GM21423 (cell line): ENCODE results near the gene CRB3.
"Not testable (repeated sequence)": the region's sequence is repeated elsewhere in the genome, so short reads cannot be mapped to it uniquely, and the experiment has no call there.

Experiments used
- ATAC-seq: cut with Tn5 transposase; IDR thresholded peaks from one replicate; pipeline ENCODE4 v1.9.1; 2021; ENCODE audit warnings: mild to moderate bottlenecking, moderate library complexity; ENCODE audit not compliant: unreplicated experiment

The CRB3 gene

DNA sequence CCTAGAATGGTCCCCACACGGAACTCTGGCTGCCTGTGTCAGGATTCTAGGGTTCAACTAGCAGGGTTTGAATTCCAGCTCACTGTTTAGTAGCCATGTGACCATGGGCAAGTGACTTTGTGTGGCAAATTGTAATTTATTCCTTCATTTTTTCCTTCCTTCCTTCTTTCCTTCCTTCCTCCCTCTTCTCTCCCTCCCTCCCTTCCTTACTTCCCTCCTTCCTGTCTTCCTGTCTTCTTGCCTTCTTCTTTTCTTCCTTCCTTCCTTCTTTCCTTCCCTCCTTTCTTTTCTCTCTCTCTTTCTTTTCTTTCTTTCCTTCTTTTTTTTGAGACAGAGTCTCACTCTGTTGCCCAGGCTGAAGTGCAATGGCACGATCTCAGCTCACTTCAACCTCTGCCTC, 26.1 kb downstream of the CRB3 start:
- no peak for ATAC-seq

DNA sequence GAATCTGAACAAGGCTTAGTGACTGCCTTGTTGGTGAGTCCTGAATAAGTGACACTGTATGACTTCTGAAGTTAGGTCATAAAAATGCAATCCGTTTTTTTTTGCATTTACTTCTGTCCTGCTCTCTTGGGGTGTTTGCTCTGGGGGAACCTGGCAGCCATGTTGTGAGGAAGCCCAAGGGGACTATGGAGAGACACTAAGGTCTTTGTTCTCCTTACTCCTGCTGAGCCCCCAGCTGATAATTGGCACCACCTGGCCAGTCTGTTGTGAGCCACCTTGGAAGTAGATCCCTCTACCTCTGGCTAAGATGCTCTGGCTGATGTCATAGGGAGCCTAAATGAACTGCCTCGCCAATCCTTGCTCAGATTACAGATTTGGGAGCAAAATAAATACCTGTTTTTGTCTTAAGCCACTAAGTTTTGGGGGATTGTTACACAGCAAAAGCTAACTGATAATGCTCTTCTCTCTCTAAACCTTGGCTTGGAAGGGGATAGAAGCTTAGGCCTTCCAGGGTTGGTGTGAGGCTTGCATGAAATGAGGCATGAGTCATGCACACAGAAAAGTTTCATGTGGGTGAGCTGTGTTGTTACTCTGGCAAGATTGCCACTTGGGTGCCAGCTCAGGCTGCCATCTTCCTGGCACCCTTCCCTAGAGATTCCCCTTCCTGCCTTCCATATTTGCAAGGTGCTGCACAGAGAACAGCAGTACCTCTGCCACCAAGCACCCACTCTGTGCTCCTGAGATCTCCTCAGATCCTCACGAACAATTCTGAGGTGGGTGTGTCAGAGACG, 27.9 kb downstream of the CRB3 start:
- no peak for ATAC-seq

- ATAC-seq = no peak
Measured at GRCh38 chr19:6494438-6495036, 30.5 kb downstream of the CRB3 start.

DNA sequence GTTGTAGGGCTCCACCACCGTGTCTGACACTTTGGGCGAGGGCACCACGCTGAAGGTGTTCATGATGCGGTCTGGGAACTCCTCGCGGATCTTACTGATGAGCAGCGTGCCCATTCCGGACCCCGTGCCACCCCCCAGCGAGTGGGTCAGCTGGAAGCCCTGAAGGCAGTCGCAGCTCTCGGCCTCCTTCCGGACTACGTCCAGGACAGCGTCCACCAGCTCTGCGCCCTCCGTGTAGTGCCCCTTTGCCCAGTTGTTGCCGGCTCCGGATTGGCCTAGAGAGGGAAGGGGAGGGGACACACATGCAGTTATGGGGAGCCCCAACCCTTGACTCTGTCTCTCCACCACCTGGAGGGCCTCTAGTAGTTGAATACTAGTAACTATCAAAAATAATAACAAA, 31.9 kb downstream of the CRB3 start:
- ATAC-seq = no peak

- no peak for ATAC-seq
Measured at GRCh38 chr19:6498294-6499036, 34.4 kb downstream of the CRB3 start.

DNA sequence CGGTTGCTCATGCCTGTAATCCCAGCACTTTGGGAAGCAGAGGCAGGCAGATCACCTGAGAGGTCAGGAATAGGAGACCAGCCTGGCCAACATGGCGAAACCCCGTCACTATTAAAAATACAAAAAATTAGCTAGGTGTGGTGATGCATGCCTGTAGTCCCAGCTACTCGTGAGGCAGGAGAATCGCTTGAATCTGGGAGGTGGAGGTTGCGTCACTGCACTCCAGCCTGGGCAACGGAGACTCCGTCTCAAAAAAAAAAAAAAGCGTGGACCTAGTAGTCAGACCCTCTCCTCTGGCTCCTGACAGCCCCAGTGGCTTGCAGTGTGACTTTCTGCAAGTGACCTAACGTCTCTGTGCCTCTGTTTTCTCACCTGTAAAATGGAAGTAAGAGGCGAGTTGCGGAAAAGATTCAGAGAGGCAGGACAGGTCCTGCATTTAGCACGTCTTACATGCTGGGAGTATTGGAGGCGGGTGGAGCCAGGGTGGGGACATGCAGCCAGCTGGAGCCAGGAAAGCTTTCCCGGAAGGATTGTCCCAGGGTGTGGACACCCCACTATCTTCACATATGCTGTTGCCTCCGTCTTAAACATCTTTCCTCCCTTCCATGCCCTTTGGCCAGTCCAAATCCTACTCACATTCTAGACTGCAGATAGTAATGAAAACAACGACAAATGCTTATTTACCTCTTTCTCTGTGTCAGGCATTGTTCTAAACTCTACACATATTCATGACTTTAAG, 35.1 kb downstream of the CRB3 start:
- ATAC-seq = no peak

DNA sequence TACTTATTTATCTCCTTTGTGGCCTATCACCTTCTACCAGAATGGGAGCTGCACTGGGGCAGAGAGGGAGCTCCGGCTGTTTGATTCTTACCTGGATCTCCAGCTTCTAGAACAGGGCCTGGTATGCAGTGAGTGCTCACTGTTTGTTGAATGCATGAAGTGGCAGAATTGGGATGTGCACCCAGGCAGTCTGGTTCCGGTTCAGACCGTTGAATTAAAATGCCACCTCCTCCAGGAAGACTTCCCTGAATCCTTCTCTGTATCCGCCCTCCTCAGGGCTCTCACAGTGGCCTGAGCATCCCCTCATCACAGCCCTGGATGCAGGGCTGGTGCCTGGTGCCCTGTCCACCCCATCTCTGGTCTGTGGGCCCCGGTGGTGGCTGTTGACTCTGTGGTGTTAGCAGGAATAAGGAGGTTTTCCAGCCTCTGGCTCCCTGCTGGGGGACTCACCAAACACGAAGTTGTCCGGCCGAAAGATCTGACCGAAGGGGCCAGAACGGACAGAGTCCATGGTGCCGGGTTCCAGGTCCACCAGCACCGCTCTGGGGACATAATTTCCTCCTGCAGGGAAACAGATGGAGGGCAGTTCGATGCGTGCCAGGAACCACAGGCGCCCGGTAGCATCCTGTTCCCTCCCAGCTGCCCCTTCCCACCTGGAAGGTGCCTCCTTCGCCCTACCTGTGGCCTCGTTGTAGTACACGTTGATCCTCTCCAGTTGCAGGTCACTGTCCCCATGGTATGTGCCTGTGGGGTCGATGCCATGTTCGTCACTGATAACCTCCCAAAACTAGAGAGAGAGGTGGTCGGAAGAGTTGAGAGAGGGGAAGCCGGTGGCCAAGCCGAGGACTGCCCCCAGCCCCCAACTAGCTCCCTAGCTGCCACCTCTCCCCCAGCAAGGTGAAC, 37.0 kb downstream of the CRB3 start:
- ATAC-seq = no peak

DNA sequence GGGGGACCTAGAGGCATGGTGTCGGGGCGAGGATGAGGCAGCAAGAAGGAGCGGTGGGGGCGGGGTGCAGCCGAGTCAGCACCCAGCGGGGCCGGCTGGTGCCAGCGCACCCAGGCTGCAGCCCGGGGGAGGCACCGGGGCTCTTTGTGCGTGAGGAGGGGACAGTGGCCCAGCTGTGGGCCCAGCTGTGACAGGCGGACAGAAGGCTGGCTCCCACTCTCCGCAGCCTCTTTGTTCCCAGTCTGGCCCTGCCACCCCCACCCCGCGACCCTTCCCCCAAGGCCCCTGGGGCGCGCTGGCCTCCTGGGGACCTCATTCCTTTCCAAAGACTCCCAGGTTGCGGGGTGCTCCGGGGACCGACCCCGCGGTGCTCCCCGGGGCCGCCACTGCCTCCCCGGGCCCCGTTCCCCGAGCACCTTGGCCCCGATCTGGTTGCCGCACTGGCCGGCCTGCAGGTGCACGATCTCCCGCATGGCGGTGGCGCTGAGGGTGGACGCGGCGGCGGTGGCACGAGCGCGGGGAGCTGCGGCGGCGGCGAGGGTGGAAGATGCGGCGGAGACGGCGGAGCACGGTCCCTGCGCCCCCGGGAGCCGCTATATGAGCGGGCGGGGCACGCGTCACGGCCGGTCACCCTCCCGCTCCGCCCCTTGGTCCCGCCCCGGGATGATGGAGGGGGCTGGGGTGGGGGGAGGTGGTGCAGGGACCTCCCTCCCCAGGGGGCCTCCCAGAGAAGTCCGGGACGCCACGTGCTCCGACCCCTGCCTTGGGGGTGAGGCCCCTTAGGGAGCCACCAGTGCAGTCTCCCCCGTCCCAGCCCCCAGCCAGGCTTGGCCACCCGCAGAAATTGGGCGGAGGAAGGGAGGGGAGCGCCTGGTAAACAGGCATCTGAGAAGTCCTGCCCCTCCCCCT, 37.9 kb downstream of the CRB3 start, which contains the start of gene TUBB4A:
TSS of gene TUBB4A (minus strand) at position 570 of the 909 bp plus-strand sequence. CDS start at position 473, 97 bp downstream.
- ATAC-seq = no peak

GRCh38 chr19:6503407-6504201, 39.5 kb downstream of the CRB3 start:
- ATAC-seq = no peak

DNA sequence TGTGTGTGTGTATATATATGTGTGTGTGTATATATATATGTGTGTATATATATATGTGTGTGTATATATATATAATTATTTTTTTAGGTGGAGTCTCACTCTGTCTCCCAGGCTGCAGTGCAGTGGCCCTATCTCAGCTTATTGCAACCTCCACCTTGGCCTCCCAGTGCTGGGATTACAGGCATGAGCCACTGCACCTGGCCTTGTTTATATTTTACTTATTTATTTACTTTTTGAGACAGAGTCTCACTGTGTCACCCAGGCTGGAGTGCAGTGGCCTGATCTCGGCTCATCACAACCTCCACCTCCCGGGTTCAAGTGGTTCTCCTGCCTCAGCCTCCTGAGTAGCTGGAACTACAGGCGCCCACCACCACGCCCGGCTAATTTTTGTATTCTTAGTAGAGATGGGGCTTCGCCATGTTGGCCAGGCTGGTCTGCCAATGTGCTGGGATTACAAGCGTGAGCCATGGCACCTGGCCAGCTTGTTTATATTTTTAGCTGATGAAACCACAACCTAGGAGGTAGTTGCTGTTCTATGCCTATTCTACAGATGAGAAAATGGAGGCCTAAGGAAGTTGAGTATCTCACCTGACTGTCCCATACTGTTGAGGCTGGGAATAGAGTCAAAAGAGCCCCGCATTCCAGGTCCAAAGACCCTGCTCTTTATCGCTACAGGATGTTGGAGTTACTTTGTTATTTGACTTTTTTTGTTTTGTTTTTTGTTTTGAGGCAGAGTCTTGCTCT, 44.1 kb downstream of the CRB3 start:
- not testable (repeated sequence) for ATAC-seq

GRCh38 chr19:6509118-6509971, 45.3 kb downstream of the CRB3 start:
- no peak for ATAC-seq

GRCh38 chr19:6510618-6511017, 46.5 kb downstream of the CRB3 start:
- no peak for ATAC-seq

DNA sequence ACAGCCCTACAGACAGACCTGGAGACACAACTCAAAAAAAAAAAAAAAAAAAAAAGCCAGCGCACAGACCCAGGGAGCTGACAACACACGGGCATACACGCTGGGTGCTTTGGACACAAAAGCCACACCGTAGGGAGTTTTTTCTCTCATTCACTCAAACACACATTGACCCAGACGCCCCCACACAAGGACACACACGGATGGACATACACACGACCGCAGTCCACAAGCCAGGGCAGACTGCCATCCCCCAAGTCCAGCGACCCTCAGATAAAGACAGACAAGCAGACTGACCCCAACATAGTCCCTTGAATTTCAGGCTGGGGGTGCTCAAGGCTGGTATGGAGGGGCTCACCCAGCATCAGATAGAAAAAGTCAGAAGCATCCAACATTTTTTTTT, 50.0 kb downstream of the CRB3 start:
- ATAC-seq = no peak

DNA sequence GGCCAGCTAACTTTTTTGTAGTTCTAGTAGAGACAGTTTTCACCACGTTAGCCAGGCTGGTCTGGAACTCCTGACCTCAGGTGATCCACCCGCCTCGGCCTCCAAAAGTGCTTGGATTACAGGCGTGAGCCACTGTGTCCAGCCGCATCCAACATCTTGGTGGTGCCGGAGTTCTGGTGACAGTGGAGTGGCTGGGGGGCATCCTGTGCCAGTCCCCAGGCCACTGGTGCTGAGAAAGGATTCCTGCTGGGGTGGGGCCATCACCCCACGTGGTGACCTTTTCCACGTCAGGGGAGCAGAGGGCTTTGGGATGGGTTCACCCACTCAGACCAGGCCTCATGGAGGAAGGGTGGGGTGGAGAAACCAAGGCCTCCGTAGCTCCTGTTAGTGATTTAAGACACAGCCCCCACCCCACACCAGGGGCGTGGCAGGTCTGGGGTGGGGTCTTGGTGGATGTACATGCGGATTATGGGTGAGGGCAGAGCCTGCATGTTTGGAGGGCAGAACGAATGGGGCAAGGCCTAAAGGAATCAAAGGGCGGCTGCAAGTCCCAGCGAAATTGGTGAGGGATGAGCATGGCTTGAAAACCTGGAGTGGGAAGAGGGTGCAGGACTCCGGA, 51.0 kb downstream of the CRB3 start:
- ATAC-seq = no peak

GRCh38 chr19:6516018-6516658, 52.1 kb downstream of the CRB3 start:
- peak; percentile 36 for ATAC-seq
